GM23248 (cell line): ENCODE measurements around the gene CWC27. TPM values are rescaled to one million over a fixed set of nuclear protein-coding genes. Genes with fewer than 3 reads are reported as not detected.

ENCODE experiments used
- DNase-seq: peaks from one replicate; pipeline ENCODE4 v3.0.0-alpha.2; 2015
- H2AFZ ChIP-seq: fragments of 200-600 bp; sonication (generic); 2 replicates; pipeline ENCODE4 v1.6.1; 2016; ENCODE audit warnings: antibody characterized with exemption
- H3F3A ChIP-seq: fragments of 200-600 bp; sonication (generic); 2 replicates; pipeline ENCODE4 v1.6.1; 2016; ENCODE audit warnings: mild to moderate bottlenecking, antibody characterized with exemption, mixed run types; ENCODE audit not compliant: insufficient read depth
- H3K27ac ChIP-seq: fragments of 200-600 bp; sonication (generic); 2 replicates; pipeline ENCODE4 v1.5.1; 2016; ENCODE audit warnings: mild to moderate bottlenecking
- H3K27me3 ChIP-seq: fragments of 200-600 bp; sonication (generic); replicated peaks from 2 replicates; pipeline ENCODE4 v1.6.1; 2016; ENCODE audit warnings: mild to moderate bottlenecking; ENCODE audit not compliant: insufficient read depth
- H3K36me3 ChIP-seq: fragments of 200-600 bp; sonication (generic); 2 replicates; pipeline ENCODE4 v1.6.1; 2016; ENCODE audit warnings: low read depth, mild to moderate bottlenecking
- H3K4me1 ChIP-seq: fragments of 200-600 bp; sonication (generic); 2 replicates; pipeline ENCODE4 v1.6.1; 2016; ENCODE audit warnings: mild to moderate bottlenecking; ENCODE audit not compliant: insufficient read depth
- H3K4me2 ChIP-seq: fragments of 200-600 bp; sonication (generic); one replicate; pipeline ENCODE4 v1.6.1; 2016; ENCODE audit warnings: mild to moderate bottlenecking; ENCODE audit not compliant: unreplicated experiment
- H3K4me3 ChIP-seq: fragments of 200-600 bp; sonication (generic); 2 replicates; pipeline ENCODE4 v1.5.1; 2016; ENCODE audit warnings: mild to moderate bottlenecking
- H3K79me2 ChIP-seq: fragments of 200-600 bp; sonication (generic); 2 replicates; pipeline ENCODE4 v1.6.1; 2016; ENCODE audit warnings: mild to moderate bottlenecking; ENCODE audit not compliant: insufficient read depth
- H3K9ac ChIP-seq: fragments of 200-600 bp; sonication (generic); 2 replicates; pipeline ENCODE4 v1.6.1; 2016; ENCODE audit warnings: mild to moderate bottlenecking
- H3K9me2 ChIP-seq: fragments of 200-600 bp; sonication (generic); 2 replicates; pipeline ENCODE4 v1.6.1; 2016; ENCODE audit warnings: mixed run types, mild to moderate bottlenecking, moderate library complexity; ENCODE audit not compliant: insufficient read depth
- H3K9me3 ChIP-seq: fragments of 200-600 bp; sonication (generic); one replicate; pipeline ENCODE4 v1.6.1; 2017; ENCODE audit warnings: low read depth
- H4K20me1 ChIP-seq: fragments of 200-600 bp; sonication (generic); 2 replicates; pipeline ENCODE4 v1.6.0; 2016; ENCODE audit not compliant: insufficient read depth
- EZH2 ChIP-seq: fragments of 200-600 bp; sonication (generic); IDR thresholded peaks from 2 replicates; pipeline ENCODE4 v1.6.1; 2018; ENCODE audit warnings: antibody characterized with exemption, mild to moderate bottlenecking; ENCODE audit not compliant: insufficient read depth, poor library complexity, severe bottlenecking
- EZH2phosphoT487 ChIP-seq: fragments of 200-600 bp; sonication (generic); IDR thresholded peaks from 2 replicates; pipeline ENCODE4 v1.6.1; 2018; ENCODE audit warnings: antibody characterized with exemption, moderate library complexity, mild to moderate bottlenecking, low read depth; ENCODE audit not compliant: insufficient read depth
- WGBS, 2 experiments: methylation state at CpG; one replicate each; pipeline ENCODE4 v1.1.6; 2015 to 2017; ENCODE audit warnings: low lambda C conversion rate in 2 of 2, low coverage in 1 of 2; ENCODE audit errors: missing lambda C conversion rate in 2 of 2; 5-methylcytosine and 5-hydroxymethylcytosine counted together
- in situ Hi-C: fragments of 300-500 bp; cut with MboI; formaldehyde crosslinking; loops from 2 replicates; pipeline ENCODE4 v1.15.0; 2020
- polyA plus RNA-seq: library from polyadenylated mRNA; unstranded; fragments of >200 nt; fragmentation: Nextera tagmentation; extraction: Ambion mirVana; gene quantifications from 2 replicates; pipeline ENCODE4 v1.2.1, GENCODE V29; 2016
- total RNA-seq: library from RNA; depleted of rRNA; stranded (reverse); fragments of >200 nt; shearing (Covaris generic); gene quantifications from 2 replicates; pipeline ENCODE4 v1.2.3, GENCODE V29; 2014

The CWC27 gene
- total and polyA plus RNA-seq, 2 experiments from 2014 or later: 22.7 to 30.5 TPM

DNA sequence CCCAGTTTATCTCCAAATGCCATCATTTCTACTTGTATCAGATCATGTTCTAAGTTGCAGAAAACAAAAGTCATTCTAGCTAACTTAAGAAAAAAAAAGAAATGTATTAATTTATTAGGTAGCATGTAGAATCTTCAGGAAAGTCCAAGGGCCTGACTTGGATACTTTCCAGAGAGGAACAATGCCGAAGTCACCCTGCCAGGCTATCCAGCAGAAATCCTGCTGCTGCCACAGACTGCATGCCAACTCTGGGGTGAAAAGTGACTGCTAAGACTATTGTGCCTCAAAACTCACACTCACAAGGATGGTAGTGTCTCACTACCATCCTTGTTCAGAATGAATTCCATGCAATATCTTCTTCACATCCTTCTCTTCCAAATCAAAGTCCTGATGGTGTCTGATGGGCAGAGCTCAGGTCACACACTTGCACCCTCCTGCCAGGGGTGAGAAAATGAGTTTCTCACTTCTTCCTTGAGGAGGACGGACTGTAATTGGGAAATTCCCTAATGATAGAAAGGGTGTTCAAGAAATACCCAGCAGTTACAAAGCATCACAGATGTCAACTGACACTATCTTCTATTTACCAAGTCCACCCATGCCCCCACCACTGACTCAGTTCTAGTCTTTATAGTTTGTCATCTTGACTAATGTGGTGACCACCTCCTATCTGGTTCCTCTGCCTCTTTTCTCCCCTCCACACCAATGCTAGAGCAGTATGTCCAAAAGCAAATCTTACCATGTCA, 279.4 kb downstream of the CWC27 start:
- peaks cover 14% of the 10 kb centered on the region for H3K4me1 ChIP-seq
- H3K79me2 ChIP-seq: no peaks in the 10 kb centered on the region
- no peaks in the 10 kb centered on the region for H4K20me1 ChIP-seq
- H3K27me3 ChIP-seq: no peaks in the 10 kb centered on the region
- WGBS, 2 experiments: 51 to 59% methylated on average over 2 of the region's 2 CpGs
- H3K9me2 ChIP-seq: no peaks in the 10 kb centered on the region
- H3K4me3 ChIP-seq: no peak overlapping the region
- H3K36me3 ChIP-seq: no peaks in the 10 kb centered on the region
- H3F3A ChIP-seq: 0 out of 2 replicates have a peak, but pooled peaks cover 9% of the 10 kb centered on the region
- TF ChIP-seq EZH2 (no peak), EZH2phosphoT487 (no peak)
- H3K9ac ChIP-seq: no peak overlapping the region
- H3K9me3 ChIP-seq: no peaks in the 10 kb centered on the region
- in situ Hi-C loops: no loop called here
- DNase-seq: no peak
- no peak overlapping the region for H3K27ac ChIP-seq
- H2AFZ ChIP-seq: no peak overlapping the region; the same call in 1 of the 2 replicates
- no peak overlapping the region for H3K4me2 ChIP-seq

DNA sequence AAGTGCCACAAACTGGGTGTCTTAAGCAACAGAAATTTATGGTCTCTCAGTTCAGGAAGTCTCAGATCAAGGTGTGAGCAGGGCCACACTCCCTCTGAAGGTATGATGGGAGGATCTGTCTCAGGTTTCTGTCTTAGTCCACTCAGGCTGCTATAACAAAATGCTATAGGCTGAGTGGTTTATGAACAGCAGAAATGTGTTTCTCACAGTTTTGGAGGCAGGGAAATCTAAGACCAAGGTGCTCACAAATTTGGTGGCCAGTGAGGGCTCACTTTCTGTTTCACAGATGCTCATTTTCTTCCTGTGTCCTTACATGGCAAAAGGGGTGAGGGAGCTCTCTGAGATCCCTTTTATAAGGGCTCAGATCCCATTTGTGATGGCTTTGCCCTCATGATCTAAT, 281.4 kb downstream of the CWC27 start:
- peaks cover 14% of the 10 kb centered on the region for H3K4me1 ChIP-seq
- H3K9ac ChIP-seq: no peak overlapping the region
- no peaks in the 10 kb centered on the region for H3K79me2 ChIP-seq
- no peaks in the 10 kb centered on the region for H3K36me3 ChIP-seq
- no peak overlapping the region for H2AFZ ChIP-seq
- DNase-seq: no peak
- H3K4me2 ChIP-seq: no peak overlapping the region
- in situ Hi-C loops: no loop called here
- no peaks in the 10 kb centered on the region for H3K9me2 ChIP-seq
- H3K4me3 ChIP-seq: no peak overlapping the region
- H3K9me3 ChIP-seq: no peaks in the 10 kb centered on the region
- no peaks in the 10 kb centered on the region for H3K27me3 ChIP-seq
- H3F3A ChIP-seq: 0 out of 2 replicates have a peak, but pooled peaks cover 9% of the 10 kb centered on the region
- TF ChIP-seq EZH2phosphoT487: no peak
- no peak for TF ChIP-seq EZH2
- H3K27ac ChIP-seq: no peak overlapping the region
- no peaks in the 10 kb centered on the region for H4K20me1 ChIP-seq

DNA sequence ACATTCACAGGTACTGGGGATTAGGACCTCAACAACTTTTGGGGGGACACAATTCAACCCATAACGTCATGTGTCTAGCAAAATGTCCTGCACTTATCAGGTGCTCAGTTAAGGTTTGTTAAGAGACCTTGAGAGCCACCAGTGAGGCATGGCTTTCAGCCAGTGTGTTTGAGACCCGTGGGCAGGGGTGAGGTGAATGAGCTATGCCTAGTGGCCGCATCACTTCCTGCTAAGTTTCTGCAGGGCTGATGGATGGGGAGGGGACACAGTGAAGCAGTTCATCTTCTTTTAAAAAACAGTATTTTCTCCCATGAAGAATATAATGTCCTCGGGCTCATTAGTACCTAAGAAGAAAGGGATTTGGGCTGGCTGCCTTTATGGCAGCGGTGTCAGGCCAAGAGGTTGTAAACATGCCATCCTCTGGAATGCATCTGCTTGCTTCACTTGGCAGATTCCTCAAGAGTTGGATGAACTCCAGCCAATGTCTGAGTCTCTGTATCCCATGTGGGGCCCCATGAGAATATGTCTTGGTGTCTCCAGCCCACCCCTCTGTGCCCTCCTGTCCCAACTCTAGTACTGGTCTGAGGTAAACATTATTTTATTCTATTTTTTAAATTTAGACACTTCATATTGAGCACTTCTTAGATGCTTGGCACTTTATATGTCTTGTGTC, 282.2 kb downstream of the CWC27 start:
- Histone ChIP-seq H3K27me3 (no peaks in the 10 kb centered on the region), H2AFZ (peak overlapping the region; percentile 22; the same call in 1 of the 2 replicates), H3K36me3 (no peaks in the 10 kb centered on the region), H3F3A (0 out of 2 replicates have a peak, but pooled peaks cover 9% of the 10 kb centered on the region), H4K20me1 (no peaks in the 10 kb centered on the region), H3K9ac (no peak overlapping the region), H3K9me2 (no peaks in the 10 kb centered on the region), H3K27ac (peak overlapping the region; percentile 3; the same call in 1 of the 2 replicates), H3K4me1 (peaks cover 14% of the 10 kb centered on the region), H3K4me3 (no peak overlapping the region), H3K9me3 (no peaks in the 10 kb centered on the region), H3K4me2 (no peak overlapping the region), H3K79me2 (no peaks in the 10 kb centered on the region)
- 47 to 50% methylated on average over 5 of the region's 5 CpGs for WGBS, 2 experiments
- in situ Hi-C loops: no loop called here
- TF ChIP-seq EZH2 (no peak), EZH2phosphoT487 (no peak)
- peak; percentile 56 for DNase-seq

DNA sequence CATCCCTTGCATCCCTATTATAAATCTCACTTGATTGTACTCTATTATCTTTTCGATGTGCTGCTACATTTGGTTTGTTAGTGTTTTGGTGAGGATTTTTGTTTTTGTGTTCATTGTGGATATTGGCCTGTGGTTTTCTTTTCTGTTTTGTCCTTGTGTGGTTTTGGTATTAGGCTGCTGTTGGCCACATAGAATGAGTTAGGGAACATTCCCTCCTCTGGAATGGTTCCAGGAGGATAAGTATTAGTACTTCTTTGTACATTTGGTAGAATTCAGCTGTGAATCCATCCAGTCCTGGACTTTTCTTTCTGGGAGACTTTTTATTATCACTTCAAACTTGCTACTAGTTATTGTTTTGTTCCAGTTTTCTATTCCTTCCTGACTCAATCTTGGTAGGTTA, 287.2 kb downstream of the CWC27 start:
- Histone ChIP-seq H3K9me2 (no peaks in the 10 kb centered on the region), H3K4me2 (no peak overlapping the region), H3K4me3 (no peak overlapping the region), H3K9ac (no peak overlapping the region), H3K9me3 (no peaks in the 10 kb centered on the region), H3K27me3 (no peaks in the 10 kb centered on the region), H3F3A (peaks cover 20% of the 10 kb centered on the region; the same call in 1 of the 2 replicates), H2AFZ (peak overlapping the region; percentile 20; the same call in 1 of the 2 replicates), H3K36me3 (no peaks in the 10 kb centered on the region), H4K20me1 (no peaks in the 10 kb centered on the region), H3K4me1 (peaks cover 21% of the 10 kb centered on the region), H3K27ac (no peak overlapping the region), H3K79me2 (no peaks in the 10 kb centered on the region)
- no peak for TF ChIP-seq EZH2phosphoT487
- TF ChIP-seq EZH2: no peak
- in situ Hi-C loops: no loop called here
- WGBS, 2 experiments: 95 to 100% methylated on average over 1 of the region's 1 CpG
- DNase-seq: no peak
